Nephron progenitor cell (in vitro differentiated cells): ENCODE measurements around the gene RAB28.
"Not testable (repeated sequence)": the region's sequence is repeated elsewhere in the genome, so short reads cannot be mapped to it uniquely, and the experiment has no call there.

Source experiments
- DNase-seq: peaks from one replicate; pipeline ENCODE4 v3.0.0; 2021
- H3K27ac Mint-ChIP-seq: 2 replicates; pipeline ENCODE4 v1.8.0; 2021; ENCODE audit warnings: mild to moderate bottlenecking, moderate library complexity, mixed read lengths
- H3K27me3 Mint-ChIP-seq: 2 replicates; pipeline ENCODE4 v1.8.0; 2021; ENCODE audit warnings: mild to moderate bottlenecking, low read depth, mixed read lengths; ENCODE audit not compliant: poor library complexity
- H3K36me3 Mint-ChIP-seq: 2 replicates; pipeline ENCODE4 v1.8.0; 2021; ENCODE audit warnings: low read depth, mixed read lengths
- H3K4me1 Mint-ChIP-seq: 2 replicates; pipeline ENCODE4 v1.8.0; 2021; ENCODE audit warnings: mixed read lengths
- H3K4me3 Mint-ChIP-seq: 2 replicates; pipeline ENCODE4 v1.8.0; 2021; ENCODE audit warnings: mild to moderate bottlenecking, moderate library complexity, mixed read lengths
- H3K9me3 Mint-ChIP-seq: 2 replicates; pipeline ENCODE4 v1.8.0; 2021; ENCODE audit warnings: mild to moderate bottlenecking, moderate library complexity, mixed read lengths
- CTCF ChIP-seq: fragments of 200-600 bp; sonication (generic); IDR thresholded peaks from 2 replicates; pipeline ENCODE4 v1.5.0; 2021; ENCODE audit warnings: antibody characterized with exemption

The RAB28 gene

GRCh38 chr4:13399257-13399656 is 84.9 kb downstream of the RAB28 start:
- Mint-ChIP-seq H3K36me3 (no peaks in the 10 kb centered on the region), H3K27me3 (no peaks in the 10 kb centered on the region), H3K9me3 (no peaks in the 10 kb centered on the region), H3K4me3 (no peak overlapping the region), H3K27ac (peak overlapping the region; percentile 1), H3K4me1 (no peaks in the 10 kb centered on the region)
- no peak for TF ChIP-seq CTCF
- no peak for DNase-seq

- H3K27me3 Mint-ChIP-seq, result no peaks in the 10 kb centered on the region
- no peaks in the 10 kb centered on the region for H3K4me1 Mint-ChIP-seq
- H3K27ac Mint-ChIP-seq, result no peak overlapping the region
- peaks cover 6% of the 10 kb centered on the region for H3K36me3 Mint-ChIP-seq
- H3K9me3 Mint-ChIP-seq, result peaks cover 6% of the 10 kb centered on the region
- DNase-seq, result no peak
- TF ChIP-seq CTCF, result no peak
- H3K4me3 Mint-ChIP-seq, result no peak overlapping the region
These were observed 88.0 kb downstream of the RAB28 start for GRCh38 chr4:13396161-13396560.

GRCh38 chr4:13389901-13390300 is 94.2 kb downstream of the RAB28 start:
- not testable (repeated sequence) for DNase-seq, H3K4me3 Mint-ChIP-seq, H3K27ac Mint-ChIP-seq, H3K27me3 Mint-ChIP-seq, H3K4me1 Mint-ChIP-seq
- H3K36me3 Mint-ChIP-seq, result peaks cover 61% of the 10 kb centered on the region
- peaks cover 48% of the 10 kb centered on the region for H3K9me3 Mint-ChIP-seq

- TF ChIP-seq CTCF, result no peak
- DNase-seq, result no peak
- Mint-ChIP-seq H3K4me3 (no peak overlapping the region), H3K36me3 (peaks cover 68% of the 10 kb centered on the region), H3K27ac (no peak overlapping the region), H3K27me3 (no peaks in the 10 kb centered on the region), H3K4me1 (no peaks in the 10 kb centered on the region), H3K9me3 (peaks cover 46% of the 10 kb centered on the region)
These were observed 97.6 kb downstream of the RAB28 start for GRCh38 chr4:13386405-13387107.

GRCh38 chr4:13384055-13384454 is 100.1 kb downstream of the RAB28 start:
- DNase-seq, result no peak
- no peak for TF ChIP-seq CTCF
- H3K36me3 Mint-ChIP-seq, result peaks cover 48% of the 10 kb centered on the region
- no peaks in the 10 kb centered on the region for H3K27me3 Mint-ChIP-seq
- H3K4me1 Mint-ChIP-seq, result no peaks in the 10 kb centered on the region
- peaks cover 26% of the 10 kb centered on the region for H3K9me3 Mint-ChIP-seq
- no peak overlapping the region for H3K4me3 Mint-ChIP-seq
- no peak overlapping the region for H3K27ac Mint-ChIP-seq

- Mint-ChIP-seq H3K4me1 (no peaks in the 10 kb centered on the region), H3K36me3 (peaks cover 12% of the 10 kb centered on the region), H3K27me3 (no peaks in the 10 kb centered on the region), H3K4me3 (no peak overlapping the region), H3K9me3 (no peaks in the 10 kb centered on the region), H3K27ac (no peak overlapping the region)
- no peak for TF ChIP-seq CTCF
- no peak for DNase-seq
These were observed 105.0 kb downstream of the RAB28 start for GRCh38 chr4:13378973-13379759.
